SK-N-SH treated with all-trans-retinoic acid at 6 μM for 48 hours (cell line): Measurements from ENCODE around the gene CRIP2.

Experiments
- ATAC-seq: fragments of 200-7000 bp; cut with Tn5 transposase; 3 replicates; pipeline ENCODE4 v1.9.1; 2020; ENCODE audit warnings: mild to moderate bottlenecking, moderate library complexity
- ARNTL ChIP-seq: fragments of 450-650 bp; formaldehyde crosslinking; IDR thresholded peaks from 2 replicates; pipeline ENCODE4 v1.5.0; 2020; ENCODE audit warnings: low read depth, mild to moderate bottlenecking, moderate library complexity, borderline replicate concordance
- BACH2 ChIP-seq: fragments of 250-450 bp; sonication (Bioruptor Pico); IDR thresholded peaks from 2 replicates; pipeline ENCODE4 v1.9.0; 2021; ENCODE audit warnings: mild to moderate bottlenecking, borderline replicate concordance
- CSDC2 ChIP-seq: fragments of 250-450 bp; sonication (Bioruptor Pico); IDR thresholded peaks from 2 replicates; pipeline ENCODE4 v1.5.0; 2020; ENCODE audit warnings: mild to moderate bottlenecking, moderate library complexity
- CSRNP3 ChIP-seq: fragments of 250-450 bp; sonication (Bioruptor Pico); IDR thresholded peaks from 2 replicates; pipeline ENCODE4 v1.5.1; 2021; ENCODE audit warnings: mild to moderate bottlenecking, moderate library complexity
- ESRRG ChIP-seq: fragments of 250-450 bp; sonication (Bioruptor Pico); IDR thresholded peaks from 2 replicates; pipeline ENCODE4 v1.6.1; 2021; ENCODE audit warnings: mild to moderate bottlenecking
- GLIS3 ChIP-seq: fragments of 250-450 bp; sonication (Bioruptor Pico); IDR thresholded peaks from 2 replicates; pipeline ENCODE4 v1.5.0; 2020; ENCODE audit warnings: mild to moderate bottlenecking, moderate library complexity
- ISL1 ChIP-seq: fragments of 250-450 bp; sonication (Bioruptor Pico); IDR thresholded peaks from 2 replicates; pipeline ENCODE4 v2.1.2; 2022; ENCODE audit warnings: mild to moderate bottlenecking, moderate library complexity
- OSR1 ChIP-seq: fragments of 250-450 bp; sonication (Bioruptor Pico); IDR thresholded peaks from 2 replicates; pipeline ENCODE4 v1.8.0; 2022; ENCODE audit warnings: moderate library complexity, mild to moderate bottlenecking, inconsistent platforms
- PATZ1 ChIP-seq: fragments of 250-450 bp; sonication (Bioruptor Pico); IDR thresholded peaks from 2 replicates; pipeline ENCODE4 v1.8.0; 2020; ENCODE audit warnings: mild to moderate bottlenecking, moderate library complexity, borderline replicate concordance
- PPARA ChIP-seq: fragments of 250-450 bp; sonication (Bioruptor Pico); IDR thresholded peaks from 2 replicates; pipeline ENCODE4 v1.5.0; 2020; ENCODE audit warnings: mild to moderate bottlenecking, borderline replicate concordance
- RARB ChIP-seq: fragments of 250-450 bp; sonication (Bioruptor Pico); IDR thresholded peaks from 2 replicates; pipeline ENCODE4 v1.8.0; 2021; ENCODE audit warnings: mild to moderate bottlenecking, moderate library complexity
- SNAI2 ChIP-seq: fragments of 250-450 bp; sonication (Bioruptor Pico); IDR thresholded peaks from 2 replicates; pipeline ENCODE4 v1.5.0; 2020; ENCODE audit warnings: mild to moderate bottlenecking, moderate library complexity
- TCF4 ChIP-seq: fragments of 250-450 bp; sonication (Bioruptor Pico); IDR thresholded peaks from 2 replicates; pipeline ENCODE4 v1.8.0; 2021; ENCODE audit warnings: mild to moderate bottlenecking, moderate library complexity, borderline replicate concordance
- TOX ChIP-seq: fragments of 250-450 bp; sonication (Bioruptor Pico); IDR thresholded peaks from 2 replicates; pipeline ENCODE4 v1.8.0; 2021; ENCODE audit warnings: mild to moderate bottlenecking, moderate library complexity, borderline replicate concordance
- TSHZ2 ChIP-seq: fragments of 250-450 bp; sonication (Bioruptor Pico); IDR thresholded peaks from 2 replicates; pipeline ENCODE4 v1.5.0; 2020; ENCODE audit warnings: mild to moderate bottlenecking, moderate library complexity
- ZC3H10 ChIP-seq: fragments of 250-450 bp; sonication (Bioruptor Pico); IDR thresholded peaks from 2 replicates; pipeline ENCODE4 v1.5.1; 2021; ENCODE audit warnings: mild to moderate bottlenecking, moderate library complexity
- ZFP3 ChIP-seq: fragments of 250-450 bp; sonication (Bioruptor Pico); IDR thresholded peaks from 2 replicates; pipeline ENCODE4 v1.5.0; 2020; ENCODE audit warnings: mild to moderate bottlenecking, moderate library complexity
- ZNF565 ChIP-seq: fragments of 450-650 bp; formaldehyde crosslinking; conservative IDR thresholded peaks from 2 replicates; pipeline ENCODE4 v1.5.0; 2020; ENCODE audit warnings: low read depth, mild to moderate bottlenecking, moderate library complexity
- ZNF70 ChIP-seq: fragments of 450-650 bp; formaldehyde crosslinking; IDR thresholded peaks from 2 replicates; pipeline ENCODE4 v1.5.0; 2020; ENCODE audit warnings: mild to moderate bottlenecking, moderate library complexity
- ZNF8 ChIP-seq: fragments of 450-650 bp; formaldehyde crosslinking; IDR thresholded peaks from 2 replicates; pipeline ENCODE4 v1.5.0; 2020; ENCODE audit warnings: mild to moderate bottlenecking, moderate library complexity
- TF ChIP-seq, protein P1 (sequence below): fragments of 250-450 bp; sonication (Bioruptor Pico); IDR thresholded peaks from 2 replicates; pipeline ENCODE4 v1.5.1; 2020; ENCODE audit warnings: low read depth, mild to moderate bottlenecking, moderate library complexity
- TF ChIP-seq, protein P2 (sequence below): fragments of 250-450 bp; sonication (Bioruptor Pico); IDR thresholded peaks from 2 replicates; pipeline ENCODE4 v1.8.0; 2021; ENCODE audit warnings: low read depth, mild to moderate bottlenecking, moderate library complexity, borderline replicate concordance

CRIP2 gene

DNA sequence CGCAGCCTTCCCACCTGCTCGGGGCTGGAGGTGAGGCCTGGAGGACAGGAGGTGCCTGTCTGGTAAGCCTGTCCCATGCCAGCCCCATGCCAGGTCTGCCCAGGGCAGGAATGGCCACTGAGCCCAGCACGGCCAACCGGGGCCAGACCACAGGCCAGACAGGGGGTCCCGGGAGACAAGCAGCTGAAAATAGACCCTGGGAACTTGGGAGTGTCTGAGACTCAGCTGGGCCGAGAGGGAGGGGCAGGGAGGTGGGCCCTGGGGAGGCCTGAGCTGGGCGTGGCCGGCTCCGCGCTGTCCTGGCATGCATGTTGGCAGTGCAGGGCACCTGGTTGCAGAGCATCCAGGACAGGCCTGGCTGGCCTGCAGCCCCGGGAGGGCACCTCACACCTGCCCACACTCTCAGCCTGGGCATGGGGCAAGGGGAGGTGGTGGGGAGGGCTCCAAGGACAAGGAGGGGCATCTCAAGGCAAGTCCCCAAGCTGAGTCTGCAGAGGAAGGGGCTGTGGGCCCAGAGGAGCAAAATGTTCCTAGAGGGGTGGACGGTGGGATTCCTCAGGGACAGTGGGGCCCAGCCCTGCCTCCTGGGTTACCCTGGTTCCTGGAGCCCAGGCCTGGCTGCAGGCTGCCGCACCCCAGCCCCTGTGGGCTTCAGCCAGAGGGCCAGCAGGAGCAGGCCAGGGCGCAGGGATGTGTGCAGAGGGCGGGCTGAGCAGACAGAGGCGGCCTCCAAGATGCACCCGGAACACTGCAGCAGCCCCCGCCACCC, 8.9 kb downstream of the CRIP2 start (continued):
- TF ChIP-seq PATZ1 (CRISPR knock-in tag) (no peak), BACH2 (CRISPR knock-in tag) (no peak), ISL1 (CRISPR knock-in tag) (no peak), CSRNP3 (CRISPR knock-in tag) (no peak), ZFP3 (no peak), ZNF8 (CRISPR knock-in tag) (no peak), GLIS3 (no peak), PPARA (CRISPR knock-in tag) (no peak), TCF4 (CRISPR knock-in tag) (no peak), RARB (CRISPR knock-in tag) (no peak), TOX (CRISPR knock-in tag) (no peak)

GRCh38 chr14:105484069-105484996, 9.7 kb downstream of the CRIP2 start:
- no peak for TF ChIP-seq ZNF565 (CRISPR knock-in tag)
- no peak for TF ChIP-seq RARB (CRISPR knock-in tag)
- TF ChIP-seq OSR1, result no peak
- no peak for TF ChIP-seq ZNF8 (CRISPR knock-in tag)
- TF ChIP-seq TSHZ2 (CRISPR knock-in tag), result no peak
- TF ChIP-seq ZC3H10 (CRISPR knock-in tag), result no peak
- no peak for TF ChIP-seq PATZ1 (CRISPR knock-in tag)
- no peak for TF ChIP-seq CSRNP3 (CRISPR knock-in tag)
- TF ChIP-seq PPARA (CRISPR knock-in tag), result no peak
- TF ChIP-seq ARNTL (CRISPR knock-in tag), result no peak
- TF ChIP-seq, protein P1, sequence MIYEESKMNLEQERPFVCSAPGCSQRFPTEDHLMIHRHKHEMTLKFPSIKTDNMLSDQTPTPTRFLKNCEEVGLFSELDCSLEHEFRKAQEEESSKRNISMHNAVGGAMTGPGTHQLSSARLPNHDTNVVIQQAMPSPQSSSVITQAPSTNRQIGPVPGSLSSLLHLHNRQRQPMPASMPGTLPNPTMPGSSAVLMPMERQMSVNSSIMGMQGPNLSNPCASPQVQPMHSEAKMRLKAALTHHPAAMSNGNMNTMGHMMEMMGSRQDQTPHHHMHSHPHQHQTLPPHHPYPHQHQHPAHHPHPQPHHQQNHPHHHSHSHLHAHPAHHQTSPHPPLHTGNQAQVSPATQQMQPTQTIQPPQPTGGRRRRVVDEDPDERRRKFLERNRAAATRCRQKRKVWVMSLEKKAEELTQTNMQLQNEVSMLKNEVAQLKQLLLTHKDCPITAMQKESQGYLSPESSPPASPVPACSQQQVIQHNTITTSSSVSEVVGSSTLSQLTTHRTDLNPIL (CRISPR knock-in tag), result no peak
- TF ChIP-seq ISL1 (CRISPR knock-in tag), result no peak
- no peak for TF ChIP-seq ZNF70
- TF ChIP-seq TOX (CRISPR knock-in tag), result no peak
- TF ChIP-seq, protein P2, sequence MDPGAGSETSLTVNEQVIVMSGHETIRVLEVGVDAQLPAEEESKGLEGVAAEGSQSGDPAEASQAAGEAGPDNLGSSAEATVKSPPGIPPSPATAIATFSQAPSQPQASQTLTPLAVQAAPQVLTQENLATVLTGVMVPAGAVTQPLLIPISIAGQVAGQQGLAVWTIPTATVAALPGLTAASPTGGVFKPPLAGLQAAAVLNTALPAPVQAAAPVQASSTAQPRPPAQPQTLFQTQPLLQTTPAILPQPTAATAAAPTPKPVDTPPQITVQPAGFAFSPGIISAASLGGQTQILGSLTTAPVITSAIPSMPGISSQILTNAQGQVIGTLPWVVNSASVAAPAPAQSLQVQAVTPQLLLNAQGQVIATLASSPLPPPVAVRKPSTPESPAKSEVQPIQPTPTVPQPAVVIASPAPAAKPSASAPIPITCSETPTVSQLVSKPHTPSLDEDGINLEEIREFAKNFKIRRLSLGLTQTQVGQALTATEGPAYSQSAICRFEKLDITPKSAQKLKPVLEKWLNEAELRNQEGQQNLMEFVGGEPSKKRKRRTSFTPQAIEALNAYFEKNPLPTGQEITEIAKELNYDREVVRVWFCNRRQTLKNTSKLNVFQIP, result no peak
- TF ChIP-seq ESRRG, result no peak
- TF ChIP-seq SNAI2 (CRISPR knock-in tag), result no peak
- TF ChIP-seq CSDC2 (CRISPR knock-in tag), result no peak
- TF ChIP-seq ZFP3, result no peak
- TF ChIP-seq BACH2 (CRISPR knock-in tag), result no peak
- TF ChIP-seq, all 23 proteins: peak for 0
- ATAC-seq, result no peak
